SU-DHL-6 (cell line): ENCODE results near the gene ALDH4A1.

Experiments
- H2AFZ ChIP-seq: fragments of 200-600 bp; sonication (generic); 2 replicates; pipeline ENCODE4 v1.6.1; 2014; ENCODE audit warnings: low read depth, mild to moderate bottlenecking, moderate library complexity, mixed read lengths, antibody characterized with exemption, low read length; ENCODE audit not compliant: severe bottlenecking
- H3F3A ChIP-seq: fragments of 200-600 bp; shearing (Covaris generic); 2 replicates; pipeline ENCODE4 v1.6.0; 2016; ENCODE audit warnings: antibody characterized with exemption, mild to moderate bottlenecking; ENCODE audit not compliant: insufficient read depth
- H3K27ac ChIP-seq: fragments of 200-600 bp; sonication (generic); 2 replicates; pipeline ENCODE4 v1.5.1; 2016; ENCODE audit warnings: low read depth, mild to moderate bottlenecking, low read length, moderate library complexity, mixed read lengths
- H3K27me3 ChIP-seq: fragments of 200-600 bp; sonication (generic), shearing (Covaris generic); 2 replicates; pipeline ENCODE4 v1.6.0; 2014; ENCODE audit warnings: mild to moderate bottlenecking, low read length
- H3K36me3 ChIP-seq: fragments of 200-600 bp; sonication (generic); 2 replicates; pipeline ENCODE4 v1.6.1; 2014; ENCODE audit warnings: mild to moderate bottlenecking, low read length, mixed read lengths
- H3K4me2 ChIP-seq: fragments of 300-600, 200-600 bp; shearing (Covaris generic), sonication (generic); 2 replicates; pipeline ENCODE4 v1.6.0; 2014; ENCODE audit warnings: low read length, low read depth, mild to moderate bottlenecking; ENCODE audit not compliant: poor library complexity, severe bottlenecking
- H3K4me3 ChIP-seq: fragments of 200-600 bp; sonication (generic); 2 replicates; pipeline ENCODE4 v1.5.1; 2014; ENCODE audit warnings: antibody characterized with exemption, low read length, mild to moderate bottlenecking, mixed read lengths; ENCODE audit not compliant: insufficient read depth, poor library complexity, severe bottlenecking
- H3K79me2 ChIP-seq: fragments of 200-600 bp; sonication (generic); 2 replicates; pipeline ENCODE4 v1.6.1; 2014; ENCODE audit warnings: mild to moderate bottlenecking, low read length, moderate library complexity; ENCODE audit not compliant: insufficient read depth
- H3K9ac ChIP-seq: fragments of 200-600 bp; sonication (generic); 2 replicates; pipeline ENCODE4 v1.7.0; 2014; ENCODE audit warnings: mild to moderate bottlenecking, low read length
- H3K9me2 ChIP-seq: fragments of 200-600 bp; sonication (generic); replicated peaks from 2 replicates; pipeline ENCODE4 v1.6.1; 2014; ENCODE audit warnings: low read length; ENCODE audit not compliant: insufficient read depth
- H3K9me3 ChIP-seq: fragments of 200-600 bp; sonication (generic); 2 replicates; pipeline ENCODE4 v1.6.1; 2014; ENCODE audit warnings: low read length, mixed read lengths; ENCODE audit not compliant: insufficient read depth
- H4K20me1 ChIP-seq: fragments of 200-600 bp; sonication (generic); 2 replicates; pipeline ENCODE4 v1.6.1; 2014; ENCODE audit warnings: low read depth, mild to moderate bottlenecking, antibody characterized with exemption, low read length, moderate library complexity, mixed read lengths
- CTCF ChIP-seq: fragments of 200-600 bp; sonication (generic); IDR thresholded peaks from one replicate; pipeline ENCODE4 v1.5.1; 2017; ENCODE audit warnings: antibody characterized with exemption, mild to moderate bottlenecking, low read length, moderate library complexity; ENCODE audit not compliant: insufficient read depth, poor library complexity, severe bottlenecking
- EZH2phosphoT487 ChIP-seq: fragments of 200-600 bp; sonication (generic), shearing (Covaris generic); conservative IDR thresholded peaks from 2 replicates; pipeline ENCODE4 v1.6.1; 2018; ENCODE audit warnings: mild to moderate bottlenecking, antibody characterized with exemption, low read length, moderate library complexity, mixed read lengths

ALDH4A1 gene

GRCh38 chr1:18948048-18948912 lies 45.9 kb upstream of the ALDH4A1 start:
- H3K79me2 ChIP-seq = no peaks in the 10 kb centered on the region
- no peak overlapping the region for H3K4me3 ChIP-seq
- H3K4me2 ChIP-seq = no peak overlapping the region
- no peak for TF ChIP-seq EZH2phosphoT487
- TF ChIP-seq CTCF = no peak
- H3K36me3 ChIP-seq = no peaks in the 10 kb centered on the region
- no peak overlapping the region for H3K27ac ChIP-seq
- H2AFZ ChIP-seq = no peak overlapping the region
- H4K20me1 ChIP-seq = no peaks in the 10 kb centered on the region
- no peaks in the 10 kb centered on the region for H3F3A ChIP-seq
- H3K9ac ChIP-seq = no peak overlapping the region
- no peaks in the 10 kb centered on the region for H3K9me2 ChIP-seq
- H3K9me3 ChIP-seq = no peaks in the 10 kb centered on the region
- no peaks in the 10 kb centered on the region for H3K27me3 ChIP-seq

GRCh38 chr1:18947570-18947969 lies 45.2 kb upstream of the ALDH4A1 start:
- no peaks in the 10 kb centered on the region for H4K20me1 ChIP-seq
- no peak overlapping the region for H3K27ac ChIP-seq
- no peaks in the 10 kb centered on the region for H3K36me3 ChIP-seq
- H3K9me3 ChIP-seq = no peaks in the 10 kb centered on the region
- no peaks in the 10 kb centered on the region for H3K27me3 ChIP-seq
- H3K4me3 ChIP-seq = no peak overlapping the region
- no peaks in the 10 kb centered on the region for H3K79me2 ChIP-seq
- H3F3A ChIP-seq = no peaks in the 10 kb centered on the region
- no peak overlapping the region for H3K9ac ChIP-seq
- no peak for TF ChIP-seq CTCF
- no peak for TF ChIP-seq EZH2phosphoT487
- H2AFZ ChIP-seq = no peak overlapping the region
- no peaks in the 10 kb centered on the region for H3K9me2 ChIP-seq
- H3K4me2 ChIP-seq = no peak overlapping the region

GRCh38 chr1:18946550-18947381 lies 44.4 kb upstream of the ALDH4A1 start:
- Histone ChIP-seq H3K4me2 (no peak overlapping the region), H4K20me1 (no peaks in the 10 kb centered on the region), H3K36me3 (no peaks in the 10 kb centered on the region), H3K27ac (no peak overlapping the region), H3K27me3 (no peaks in the 10 kb centered on the region), H2AFZ (no peak overlapping the region), H3K9me3 (no peaks in the 10 kb centered on the region), H3K79me2 (no peaks in the 10 kb centered on the region), H3K4me3 (no peak overlapping the region), H3K9me2 (no peaks in the 10 kb centered on the region), H3K9ac (no peak overlapping the region), H3F3A (no peaks in the 10 kb centered on the region)
- TF ChIP-seq EZH2phosphoT487 (no peak), CTCF (no peak)
